GM21381 (cell line): ENCODE results near the gene KRTAP21-3.

Experiments
- ATAC-seq: cut with Tn5 transposase; IDR thresholded peaks from one replicate; pipeline ENCODE4 v1.9.1; 2021; ENCODE audit warnings: mild to moderate bottlenecking, moderate library complexity; ENCODE audit not compliant: unreplicated experiment

KRTAP21-3 gene

GRCh38 chr21:30668776-30669175 lies 49.8 kb downstream of the KRTAP21-3 start:
- ATAC-seq = no peak
